HG03457 (cell line): ENCODE measurements around the gene OR56A1.
"Not testable (repeated sequence)": the region's sequence is repeated elsewhere in the genome, so short reads cannot be mapped to it uniquely, and the experiment has no call there.

Source experiments
- ATAC-seq: cut with Tn5 transposase; IDR thresholded peaks from one replicate; pipeline ENCODE4 v1.9.1; 2021; ENCODE audit warnings: moderate number of reproducible peaks; ENCODE audit not compliant: unreplicated experiment

Gene OR56A1

GRCh38 chr11:6030708-6031405, at the start of gene OR56A1:
Gene OR56A1, minus strand, starts transcription at chr11:6030758. Its CDS starts 3,066 bp downstream, at chr11:6027692.
- ATAC-seq, result no peak

- no peak for ATAC-seq
Measured at GRCh38 chr11:6079463-6079862, 48.9 kb upstream of the OR56A1 start.

GRCh38 chr11:6077723-6078122, 47.2 kb upstream of the OR56A1 start:
- no peak for ATAC-seq

- not testable (repeated sequence) for ATAC-seq
Measured at GRCh38 chr11:6076443-6076842, 45.9 kb upstream of the OR56A1 start.

GRCh38 chr11:6067502-6067901, 36.9 kb upstream of the OR56A1 start:
- no peak for ATAC-seq

- no peak for ATAC-seq
Measured at GRCh38 chr11:6062691-6063358, 32.3 kb upstream of the OR56A1 start.

GRCh38 chr11:6061475-6061874, 30.9 kb upstream of the OR56A1 start:
- no peak for ATAC-seq

- no peak for ATAC-seq
Measured at GRCh38 chr11:6057452-6057851, 26.9 kb upstream of the OR56A1 start.

GRCh38 chr11:6055569-6055968, 25.0 kb upstream of the OR56A1 start:
- ATAC-seq, result no peak

GRCh38 chr11:6052374-6052773, 21.8 kb upstream of the OR56A1 start:
- no peak for ATAC-seq

GRCh38 chr11:6040874-6041273, 10.3 kb upstream of the OR56A1 start:
- no peak for ATAC-seq

GRCh38 chr11:6027501-6027900, 3.1 kb downstream of the OR56A1 start:
- ATAC-seq, result no peak

- no peak for ATAC-seq
Measured at GRCh38 chr11:6025056-6025455, 5.5 kb downstream of the OR56A1 start.

GRCh38 chr11:6022956-6023355, 7.6 kb downstream of the OR56A1 start:
- ATAC-seq, result no peak

- ATAC-seq, result no peak
Measured at GRCh38 chr11:6013042-6013441, 17.5 kb downstream of the OR56A1 start.

- ATAC-seq, result no peak
Measured at GRCh38 chr11:6012035-6012668, 18.4 kb downstream of the OR56A1 start.

- ATAC-seq, result no peak
Measured at GRCh38 chr11:6006846-6007245, 23.7 kb downstream of the OR56A1 start, which contains the start of gene OR56A4. Gene OR56A4, minus strand, starts transcription at chr11:6006946. Its CDS starts 3,954 bp downstream, at chr11:6002992.

GRCh38 chr11:6006395-6006794, 24.2 kb downstream of the OR56A1 start:
- ATAC-seq, result no peak

GRCh38 chr11:6002202-6002699, 28.3 kb downstream of the OR56A1 start:
- no peak for ATAC-seq

- no peak for ATAC-seq
Measured at GRCh38 chr11:5994791-5995190, 35.8 kb downstream of the OR56A1 start.

GRCh38 chr11:5992604-5993251, 37.8 kb downstream of the OR56A1 start:
- no peak for ATAC-seq
